Measurements from ENCODE around the gene VSIG10L. TPM values are rescaled to one million over a fixed set of nuclear protein-coding genes. Genes with fewer than 3 reads are reported as not detected.

Gene VSIG10L
- total RNA-seq, 1 experiment from 2014 or later = 11.6 TPM

- TF ChIP-seq IRF2 (CRISPR knock-in tag; IDR thresholded peaks at IDR 0.05; ENCODE audit: borderline replicate concordance, low read depth) (peak; percentile 59; the same call in 1 of the 2 replicates), USF1 (CRISPR knock-in tag; IDR thresholded peaks at IDR 0.05) (peak; percentile 83), ZNF512 (CRISPR knock-in tag; IDR thresholded peaks at IDR 0.05; ENCODE audit: borderline replicate concordance) (no peak), OVOL2 (CRISPR knock-in tag; IDR thresholded peaks at IDR 0.05; ENCODE audit: borderline replicate concordance) (no peak), ZNF232 (CRISPR knock-in tag; IDR thresholded peaks at IDR 0.05) (0 out of 2 replicates have a peak, but pooled peaks have one; percentile 80), ZNF219 (CRISPR knock-in tag; IDR thresholded peaks at IDR 0.05; ENCODE audit: borderline replicate concordance) (0 out of 2 replicates have a peak, but pooled peaks have one; percentile 83), ERG (CRISPR knock-in tag; IDR thresholded peaks at IDR 0.05) (no peak), TCF7 (CRISPR knock-in tag; IDR thresholded peaks at IDR 0.05; ENCODE audit: low read depth) (0 out of 2 replicates have a peak, but pooled peaks have one; percentile 75), SMAD3 (CRISPR knock-in tag; IDR thresholded peaks at IDR 0.05; ENCODE audit: borderline replicate concordance) (no peak), PRRX2 (CRISPR knock-in tag; IDR thresholded peaks at IDR 0.05) (no peak), E2F5 (CRISPR knock-in tag; IDR thresholded peaks at IDR 0.05) (0 out of 2 replicates have a peak, but pooled peaks have one; percentile 71), FOXP1 (CRISPR knock-in tag; IDR thresholded peaks at IDR 0.05; ENCODE audit: borderline replicate concordance) (peak; percentile 99), PREB (CRISPR knock-in tag; IDR thresholded peaks at IDR 0.05; ENCODE audit: borderline replicate concordance) (no peak), ETV6 (CRISPR knock-in tag; IDR thresholded peaks at IDR 0.05) (peak; percentile 75; the same call in 1 of the 2 replicates)
These were observed 2.0 kb downstream of the VSIG10L start (continued) for GRCh38 chr19:51339687-51340656.

GRCh38 chr19:51339313-51339686, 2.6 kb downstream of the VSIG10L start:
- H3K27me3 Mint-ChIP-seq (ENCODE audit: low read depth) = peaks cover 26% of the 10 kb centered on the region
- H3K36me3 Mint-ChIP-seq = peaks cover 16% of the 10 kb centered on the region

More at GRCh38 chr19:51339313-51339686, 2.6 kb downstream of the VSIG10L start:
- TF ChIP-seq SMAD3 (CRISPR knock-in tag; IDR thresholded peaks at IDR 0.05; ENCODE audit: borderline replicate concordance) (no peak), NFE2L1 (CRISPR knock-in tag; IDR thresholded peaks at IDR 0.05) (0 out of 2 replicates have a peak, but pooled peaks have one; percentile 22)
- Mint-ChIP-seq H3K4me1 (peaks cover 32% of the 10 kb centered on the region), H3K4me3 (peak overlapping the region; percentile 89), H3K27ac (peak overlapping the region; percentile 98), H3K9me3 (peaks cover 4% of the 10 kb centered on the region)
- ATAC-seq = peak; percentile 65
- ChIA-PET POLR2A (interaction anchor here (0.6 to 1.4 kb wide), 6 partner anchors 26 to 541 kb away, joined by 3 to 6 read pairs (median 4); partner anchors contain the start of genes C19orf84 and ETFB), CTCF (interaction anchor here (0.6 to 4.6 kb wide), 35 partner anchors 9 to 790 kb away, joined by 3 to 37 read pairs (median 6); partner anchors contain the start of genes C19orf84, ETFB, LIM2 and SIGLEC10)
- DNase-seq (ENCODE audit: low spot score) = no peak

All from WTC11 (cell line).